Testis (tissue), 3 donors: ENCODE results near the gene ARSJ. TPM values are rescaled to one million over a fixed set of nuclear protein-coding genes. Genes with fewer than 3 reads are reported as not detected.

Experiments
- DNase-seq: peaks from one replicate; pipeline ENCODE4 v3.0.0-alpha.2; 2019
- H3K27ac ChIP-seq, 2 donors: fragments of 200-600 bp; sonication (generic); one replicate each; pipeline ENCODE4 v1.5.1; 2019
- H3K27me3 ChIP-seq: fragments of 200-600 bp; sonication (generic); one replicate; pipeline ENCODE4 v1.5.1; 2019
- H3K36me3 ChIP-seq: fragments of 200-600 bp; sonication (generic); one replicate; pipeline ENCODE4 v1.5.1; 2017; ENCODE audit warnings: low read depth; ENCODE audit errors: missing control alignments
- H3K4me1 ChIP-seq: fragments of 200-600 bp; sonication (generic); one replicate; pipeline ENCODE4 v1.5.1; 2019
- H3K4me3 ChIP-seq, 2 donors: fragments of 200-600 bp; sonication (generic); one replicate each; pipeline ENCODE4 v1.5.1; 2017 to 2019
- H3K9me3 ChIP-seq: fragments of 200-600 bp; sonication (generic); one replicate; pipeline ENCODE4 v1.5.1; 2017
- CTCF ChIP-seq, 3 experiments: fragments of 450-650 bp in 2 of 3; fragments of 200-600 bp in 1 of 3; sonication (generic) in 1 of 3; IDR thresholded peaks; one replicate each; pipeline ENCODE4 v1.5.1; 2016 to 2019; ENCODE audit warnings: antibody characterized with exemption in 3 of 3, mild to moderate bottlenecking in 2 of 3, moderate library complexity in 1 of 3
- POLR2A ChIP-seq: fragments of 450-650 bp; IDR thresholded peaks from one replicate; pipeline ENCODE4 v1.6.1; 2017; ENCODE audit warnings: antibody characterized with exemption, mild to moderate bottlenecking, moderate library complexity
- WGBS, 2 donors: methylation state at CpG; one replicate each; pipeline ENCODE4 v1.1.5; 2018; 5-methylcytosine and 5-hydroxymethylcytosine counted together
- intact Hi-C: fragments of 100-400 bp; cut with DNase I; formaldehyde crosslinking; loops from one replicate; pipeline ENCODE4 v1.15.1; 2023; ENCODE audit warnings: low total_unique reads
- polyA plus RNA-seq: library from polyadenylated mRNA; stranded (reverse); fragments of 350-450 nt; fragmentation: Illumina TruSeq; extraction: RNeasy Lipid Tissue Mini Kit (QIAGEN cat#74804); gene quantifications from one replicate; pipeline ENCODE4 v1.2.3, GENCODE V29; 2014; ENCODE audit warnings: low read depth, low replicate concordance; ENCODE audit not compliant: insufficient read depth
- total RNA-seq, 2 donors: library from RNA; depleted of rRNA; stranded (reverse); fragments of >200 nt; gene quantifications; one replicate each; pipeline ENCODE4 v1.2.3, GENCODE V29; 2016

The ARSJ gene
- total and polyA plus RNA-seq, 3 donors from 2014 or later = 0.55 to 1.6 (median 0.74) TPM

DNA sequence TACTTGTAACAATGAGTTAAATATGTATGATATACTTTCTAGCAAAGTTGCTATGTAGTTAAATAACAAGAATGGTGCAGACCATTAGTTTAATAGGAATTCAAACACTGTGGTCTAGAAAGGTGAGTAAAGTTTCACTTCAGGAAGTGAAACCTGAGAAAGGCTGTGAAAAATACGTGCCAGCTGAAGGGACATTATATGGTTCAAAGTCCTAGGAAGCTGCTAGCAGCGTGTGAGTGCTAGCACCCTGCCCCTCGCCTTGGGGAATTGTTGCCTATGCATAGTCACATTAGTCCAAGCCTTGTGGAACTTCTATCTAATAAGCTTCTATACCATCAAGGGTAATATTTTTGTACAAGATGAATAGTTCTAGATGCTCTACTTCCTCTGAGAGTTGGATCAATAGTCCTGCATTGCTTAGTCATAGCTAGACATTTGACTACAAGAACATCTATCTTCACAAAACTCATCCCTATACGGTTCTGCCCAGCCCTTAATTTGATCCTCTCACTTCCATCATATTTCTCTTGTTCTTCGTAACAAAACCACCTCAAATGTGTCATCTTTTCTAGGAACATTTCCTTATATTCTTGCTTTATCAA lies 45.8 kb upstream of the ARSJ start:
- no peak for DNase-seq
- no peaks in the 10 kb centered on the region for H3K36me3 ChIP-seq
- H3K4me3 ChIP-seq = no peak overlapping the region
- intact Hi-C loops = no loop called here
- no peaks in the 10 kb centered on the region for H3K27me3 ChIP-seq
- no peaks in the 10 kb centered on the region for H3K4me1 ChIP-seq
- H3K9me3 ChIP-seq = no peaks in the 10 kb centered on the region
- TF ChIP-seq POLR2A (no peak), CTCF (IDR thresholded peaks at IDR 0.05) (no peak)
- no peak overlapping the region for H3K27ac ChIP-seq
- WGBS, 2 donors = 77 to 92% methylated on average over 5 of the region's 5 CpGs

- WGBS, 2 donors = 93 to 95% methylated on average over 3 of the region's 3 CpGs
- no peak for TF ChIP-seq CTCF (IDR thresholded peaks at IDR 0.05)
- TF ChIP-seq POLR2A = no peak
- intact Hi-C loops = no loop called here
- no peak for DNase-seq
- H3K4me3 ChIP-seq = no peak overlapping the region
- no peak overlapping the region for H3K27ac ChIP-seq
- H3K36me3 ChIP-seq = no peaks in the 10 kb centered on the region
- H3K4me1 ChIP-seq = no peaks in the 10 kb centered on the region
- H3K9me3 ChIP-seq = no peaks in the 10 kb centered on the region
- no peaks in the 10 kb centered on the region for H3K27me3 ChIP-seq
Measured at GRCh38 chr4:114021451-114021850, 42.0 kb upstream of the ARSJ start.

GRCh38 chr4:114019969-114020358 lies 40.5 kb upstream of the ARSJ start:
- H3K4me3 ChIP-seq = no peak overlapping the region
- H3K4me1 ChIP-seq = no peaks in the 10 kb centered on the region
- DNase-seq = no peak
- WGBS, 2 donors = 91 to 96% methylated on average over 1 of the region's 1 CpG
- H3K27me3 ChIP-seq = no peaks in the 10 kb centered on the region
- intact Hi-C loops = no loop called here
- no peak overlapping the region for H3K27ac ChIP-seq
- H3K36me3 ChIP-seq = no peaks in the 10 kb centered on the region
- TF ChIP-seq CTCF (IDR thresholded peaks at IDR 0.05) = no peak
- no peak for TF ChIP-seq POLR2A
- H3K9me3 ChIP-seq = no peaks in the 10 kb centered on the region

DNA sequence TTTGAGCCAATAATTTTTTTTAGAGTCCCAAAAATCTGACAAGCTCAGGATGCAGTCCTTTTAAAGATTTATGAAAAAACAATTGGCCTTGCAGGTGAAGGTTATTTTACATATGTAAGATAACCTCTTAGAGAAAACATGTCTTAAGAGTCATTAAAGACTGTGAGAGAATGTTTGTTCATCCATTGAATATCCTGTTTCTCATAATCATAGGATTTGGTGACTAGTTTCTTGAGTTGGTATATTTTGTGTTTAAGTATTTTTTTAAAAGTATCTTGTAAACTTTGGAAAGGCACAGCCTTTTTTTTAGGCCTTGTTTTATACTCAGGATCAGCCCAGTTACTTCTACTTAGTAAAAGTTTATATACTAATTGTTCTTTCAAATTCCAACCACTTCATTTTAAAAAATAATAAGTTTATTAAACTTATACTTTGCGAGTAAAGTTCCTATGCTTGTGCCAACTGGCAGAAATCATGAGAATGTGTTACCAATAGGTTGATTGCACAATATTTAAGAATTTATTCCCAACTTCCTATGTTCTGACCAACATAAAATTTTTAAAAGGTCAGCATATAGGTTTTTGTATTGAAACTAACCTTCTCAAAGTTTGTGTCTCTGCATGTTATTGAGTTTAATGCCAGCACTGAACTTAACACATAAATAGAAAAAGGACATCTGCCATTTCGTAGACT lies 40.0 kb upstream of the ARSJ start:
- Histone ChIP-seq H3K36me3 (no peaks in the 10 kb centered on the region), H3K4me3 (no peak overlapping the region), H3K27me3 (no peaks in the 10 kb centered on the region), H3K4me1 (no peaks in the 10 kb centered on the region), H3K27ac (no peak overlapping the region), H3K9me3 (no peaks in the 10 kb centered on the region)
- DNase-seq = no peak
- no peak for TF ChIP-seq CTCF (IDR thresholded peaks at IDR 0.05)
- no peak for TF ChIP-seq POLR2A
- intact Hi-C loops = no loop called here
- WGBS, 2 donors = 42 to 67% methylated on average over 2 of the region's 2 CpGs
